Measurements from ENCODE around the gene PGP.

The PGP gene

DNA sequence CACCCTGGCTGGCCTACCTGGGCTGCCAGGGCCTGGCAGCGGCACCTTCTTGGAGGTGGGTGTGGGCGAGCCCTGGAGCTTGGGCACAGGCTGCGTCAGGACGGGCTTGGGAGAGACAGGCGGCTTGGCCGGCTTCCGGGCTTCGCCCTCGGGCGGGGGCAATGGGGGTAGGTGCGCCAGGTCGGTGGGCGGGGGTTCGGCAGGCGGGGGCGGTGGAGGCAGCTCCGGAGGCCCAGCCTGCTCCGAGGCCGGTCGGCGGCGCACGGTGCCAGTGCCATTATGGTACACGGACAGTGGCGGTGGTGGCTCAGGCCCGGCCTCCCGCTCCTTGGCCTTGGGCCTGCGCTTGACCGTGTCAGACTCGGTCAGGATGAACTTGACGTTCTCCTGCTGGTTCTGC is 35.1 kb downstream of the PGP start:
- no peak for DNase-seq

DNA sequence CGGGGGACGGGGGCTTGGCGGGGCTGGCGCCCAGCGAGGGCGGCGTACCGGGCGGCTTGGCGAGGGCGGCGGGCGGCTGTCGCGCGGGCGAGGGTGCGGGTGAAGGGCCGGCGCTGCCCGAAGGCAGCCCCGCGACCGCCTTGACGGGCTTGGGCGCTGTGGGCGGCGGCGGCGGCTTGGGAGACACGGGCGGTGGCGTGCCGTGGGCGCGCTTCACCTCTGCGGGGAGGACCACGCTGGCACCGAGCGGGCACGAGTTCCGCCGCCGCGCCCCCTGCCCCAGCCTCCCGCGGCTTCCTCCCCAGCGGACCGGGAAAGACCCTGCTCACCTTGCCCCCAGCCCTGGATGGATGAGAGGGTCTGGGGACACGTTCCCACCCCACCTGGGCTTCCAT is 35.5 kb downstream of the PGP start:
- DNase-seq = no peak

DNA sequence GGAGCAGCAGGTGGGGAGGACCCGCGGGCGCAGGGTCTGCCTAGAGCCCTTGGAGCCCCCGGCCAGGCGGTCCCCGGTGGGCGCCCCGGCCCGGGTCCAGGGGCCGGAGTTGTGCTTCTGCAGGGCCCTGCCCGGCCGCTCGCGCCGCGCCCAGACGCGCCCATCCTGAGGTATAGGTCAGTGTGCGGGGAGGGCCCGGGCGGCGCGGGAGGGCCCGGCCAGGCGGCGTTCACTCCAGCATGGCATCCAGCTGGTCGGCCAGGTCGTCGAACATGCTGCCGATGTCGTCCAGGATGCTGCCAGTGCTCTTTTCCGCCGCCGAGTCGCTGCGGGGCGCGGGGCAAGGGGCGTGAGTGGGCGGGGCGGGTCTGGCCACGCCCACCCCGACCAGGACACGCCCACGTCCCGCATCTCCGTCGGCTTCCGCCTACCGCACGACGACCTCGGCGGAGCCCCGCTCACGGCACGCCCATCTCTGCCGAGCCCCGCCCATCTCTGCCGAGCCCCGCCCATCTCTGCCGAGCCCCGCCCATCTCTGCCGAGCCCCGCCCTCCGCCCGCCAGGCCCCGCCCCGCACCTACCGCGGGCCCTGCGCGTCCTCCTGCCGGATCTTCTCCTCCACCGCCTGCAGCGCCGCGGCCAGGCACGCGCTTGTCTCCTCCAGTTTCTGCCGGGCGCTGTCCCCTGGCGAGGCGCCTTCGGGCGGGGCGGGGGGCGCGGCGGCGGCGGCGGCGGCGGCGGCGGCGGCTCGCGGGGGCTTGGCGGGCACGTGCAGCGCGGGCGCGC is 36.1 kb downstream of the PGP start:
- no peak for DNase-seq

DNA sequence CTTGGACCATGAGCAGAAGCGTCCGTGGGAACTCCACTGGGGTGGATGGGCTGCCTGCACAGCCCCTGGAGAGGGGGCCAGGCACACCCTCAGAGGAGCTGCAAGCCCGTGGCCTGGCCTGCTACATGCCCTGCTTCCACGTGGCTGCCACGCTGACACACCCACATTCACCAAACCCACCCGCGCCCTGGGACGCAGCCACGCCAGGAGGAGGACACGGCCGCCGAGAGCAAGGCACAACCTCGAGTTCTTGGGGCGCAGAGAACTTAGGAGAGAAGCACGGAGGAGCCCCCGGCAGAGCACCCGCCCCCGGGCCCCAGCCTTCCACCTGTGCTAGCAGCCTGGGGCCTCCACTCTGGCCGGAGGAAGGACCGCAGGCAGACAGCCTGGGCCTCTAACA is 37.1 kb downstream of the PGP start:
- no peak for DNase-seq

DNA sequence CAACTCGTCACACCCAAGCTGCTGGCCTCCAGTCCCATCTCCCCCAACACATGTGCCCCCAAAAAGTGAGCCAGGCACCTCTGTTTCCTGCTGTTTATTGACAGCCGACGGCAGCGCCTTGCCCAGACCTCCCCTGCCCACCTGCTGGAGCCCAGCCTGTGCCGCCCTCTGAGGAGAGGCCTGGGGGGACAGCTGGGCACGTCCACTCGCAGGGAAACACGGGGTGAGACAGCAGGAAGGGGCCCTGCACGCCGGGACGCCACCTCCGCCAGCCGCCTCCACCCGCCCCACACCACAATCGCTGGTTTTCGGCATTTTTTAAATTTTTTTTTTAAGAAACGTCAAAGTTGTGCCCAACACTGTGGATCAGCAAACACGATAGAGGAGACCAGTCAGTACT is 37.5 kb downstream of the PGP start:
- no peak for DNase-seq

DNA sequence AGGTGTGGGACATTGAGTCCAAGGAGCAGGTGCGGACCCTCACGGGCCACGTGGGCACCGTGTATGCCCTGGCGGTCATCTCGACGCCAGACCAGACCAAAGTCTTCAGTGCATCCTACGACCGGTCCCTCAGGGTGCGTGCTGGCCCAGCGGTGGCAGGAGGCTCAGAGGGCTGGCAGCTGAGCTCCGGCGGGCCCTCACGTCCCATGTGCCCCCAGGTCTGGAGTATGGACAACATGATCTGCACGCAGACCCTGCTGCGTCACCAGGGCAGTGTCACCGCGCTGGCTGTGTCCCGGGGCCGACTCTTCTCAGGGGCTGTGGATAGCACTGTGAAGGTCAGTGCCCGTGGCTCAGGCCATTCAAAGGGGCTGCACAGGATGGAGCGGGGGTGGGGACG is 38.6 kb downstream of the PGP start:
- DNase-seq = no peak

DNA sequence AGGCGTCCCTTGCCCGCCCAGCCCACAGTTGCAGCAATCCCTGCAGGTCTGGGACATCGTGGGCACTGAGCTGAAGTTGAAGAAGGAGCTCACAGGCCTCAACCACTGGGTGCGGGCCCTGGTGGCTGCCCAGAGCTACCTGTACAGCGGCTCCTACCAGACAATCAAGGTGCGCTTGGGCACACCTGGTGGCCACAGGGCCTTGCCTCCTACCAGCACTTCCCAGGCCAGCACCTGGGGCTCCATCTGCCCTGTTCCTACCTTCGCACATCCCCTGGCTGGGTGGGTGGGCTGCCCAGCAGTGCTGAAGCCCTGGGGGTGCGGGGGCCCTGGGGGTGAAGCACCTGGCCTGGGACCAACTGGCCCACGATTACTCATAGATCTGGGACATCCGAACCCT is 39.2 kb downstream of the PGP start:
- no peak for DNase-seq

DNA sequence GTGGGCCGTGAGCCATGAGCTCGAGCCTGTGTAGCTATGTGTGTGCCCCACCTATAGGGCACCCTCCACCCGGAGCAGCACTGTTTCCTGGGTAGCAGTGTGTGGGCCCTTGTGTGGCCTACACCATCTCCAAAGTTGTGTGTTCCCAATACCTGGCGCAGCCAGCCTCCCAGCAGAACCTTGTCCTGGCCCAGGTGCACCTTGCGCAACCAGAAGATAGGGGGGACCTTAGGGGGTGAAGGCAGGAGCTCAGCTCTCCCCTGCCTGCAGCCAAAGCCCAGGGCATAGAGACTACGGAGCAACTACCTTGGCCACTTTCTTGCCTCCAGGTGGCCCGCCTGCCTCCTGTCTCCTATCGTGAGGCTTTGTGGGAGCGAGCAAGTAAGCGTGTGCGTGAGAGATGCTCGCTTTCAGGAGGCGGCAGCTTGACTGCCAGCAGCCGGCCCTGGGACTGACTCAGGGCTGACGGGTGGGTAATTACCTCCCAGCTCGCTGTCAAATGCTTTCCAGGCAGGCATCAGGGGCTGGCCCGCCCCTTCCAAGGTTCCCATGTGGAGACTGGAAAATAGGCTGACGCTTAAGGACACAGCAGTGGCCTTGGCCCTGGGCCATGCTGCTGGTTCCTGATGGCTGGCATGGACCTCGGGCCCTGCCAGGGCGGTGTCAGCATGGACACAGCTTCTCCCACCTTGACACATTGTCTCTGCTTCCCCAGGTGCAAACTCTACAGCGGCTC is 40.1 kb downstream of the PGP start:
- no peak for DNase-seq

DNA sequence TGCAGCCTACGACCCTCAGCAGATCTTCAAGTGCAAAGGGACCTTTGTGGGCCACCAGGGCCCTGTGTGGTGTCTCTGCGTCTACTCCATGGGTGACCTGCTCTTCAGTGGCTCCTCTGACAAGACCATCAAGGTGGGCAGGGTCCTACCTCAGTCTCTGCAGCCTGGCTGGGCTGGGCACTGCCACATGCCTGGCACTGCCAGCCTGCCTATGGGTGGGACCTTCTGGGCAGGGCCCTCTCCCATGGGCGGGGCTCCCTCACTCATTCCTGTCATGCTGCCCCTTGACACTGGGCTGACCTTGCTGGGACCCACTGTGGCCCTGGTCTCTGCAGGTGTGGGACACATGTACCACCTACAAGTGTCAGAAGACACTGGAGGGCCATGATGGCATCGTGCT is 40.7 kb downstream of the PGP start:
- no peak for DNase-seq

DNA sequence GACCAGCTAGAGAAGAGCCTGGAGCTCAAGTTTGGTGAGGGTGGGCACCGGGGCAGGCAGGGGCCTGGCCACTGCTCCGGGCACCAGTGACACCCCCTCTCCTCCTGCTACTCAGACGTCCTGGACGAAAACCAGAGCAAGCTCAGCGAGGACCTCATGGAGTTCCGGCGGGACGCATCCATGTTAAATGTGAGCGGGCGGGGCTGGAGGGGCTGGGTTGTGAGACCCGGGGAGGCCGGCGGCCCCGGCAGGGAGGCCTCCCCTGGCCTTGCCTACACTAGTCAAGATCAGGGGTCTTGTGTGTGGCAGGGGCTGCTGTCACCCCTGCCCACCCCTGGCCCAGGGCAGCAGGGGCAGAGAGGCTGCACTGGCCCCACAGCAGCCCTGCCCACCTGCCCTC is 41.3 kb downstream of the PGP start:
- no peak for DNase-seq

DNA sequence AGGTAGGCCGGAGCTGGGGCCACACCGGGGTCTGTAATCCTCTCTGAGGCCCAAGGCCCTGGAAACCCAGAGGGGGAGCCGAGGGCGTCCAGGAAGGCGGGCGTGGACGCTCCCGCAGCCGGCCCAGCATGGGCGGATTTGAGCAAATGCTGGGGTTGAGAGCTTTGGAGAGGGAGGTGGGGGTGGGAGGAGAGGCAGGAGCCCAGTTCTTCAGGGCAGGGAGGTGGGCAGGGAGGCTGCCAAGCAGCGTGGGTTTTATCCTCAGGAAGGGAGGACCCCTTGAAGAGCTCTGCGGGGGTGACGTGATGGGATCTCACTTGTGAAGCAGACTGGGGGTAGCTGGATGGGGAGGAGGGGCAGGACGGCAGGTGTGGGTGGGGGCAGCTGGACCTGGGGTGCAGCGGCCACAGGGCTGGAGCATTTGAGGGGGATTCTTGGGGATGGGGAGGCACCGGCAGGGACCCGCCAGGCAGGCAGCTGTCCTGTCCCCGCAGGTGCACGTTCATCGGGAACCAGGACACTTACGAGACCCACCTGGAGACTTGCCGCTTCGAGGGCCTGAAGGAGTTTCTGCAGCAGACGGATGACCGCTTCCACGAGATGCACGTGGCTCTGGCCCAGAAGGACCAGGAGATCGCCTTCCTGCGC is 41.8 kb downstream of the PGP start:
- no peak for DNase-seq

DNA sequence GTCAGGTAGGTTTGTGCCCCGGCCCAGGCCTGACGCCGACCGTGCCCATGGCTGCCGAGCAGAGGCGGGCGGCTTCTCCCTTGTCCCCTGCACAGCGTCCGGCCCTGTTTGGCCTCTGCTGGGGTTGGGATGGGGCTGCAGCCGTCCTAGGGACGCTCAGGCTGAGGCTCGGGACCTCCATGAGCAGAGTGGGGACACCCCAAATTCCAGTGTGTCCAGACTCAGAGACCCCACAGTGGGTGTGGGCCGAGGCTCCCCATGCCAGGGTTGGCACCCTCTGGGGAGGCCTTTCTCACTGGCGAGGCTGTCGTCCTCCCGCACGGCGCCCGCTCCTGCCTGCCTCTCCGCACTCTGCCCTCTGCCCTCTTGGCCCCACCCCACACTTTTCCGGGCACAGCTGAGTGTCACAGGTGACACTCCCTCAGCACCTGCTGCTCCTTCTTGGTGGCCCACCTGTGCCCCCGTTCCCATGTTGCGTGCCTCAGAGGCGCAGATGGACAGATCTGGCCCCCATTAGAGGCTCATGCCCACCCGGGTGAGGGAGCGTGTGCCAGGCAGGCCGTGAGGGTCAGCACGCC is 43.0 kb downstream of the PGP start:
- no peak for DNase-seq

DNA sequence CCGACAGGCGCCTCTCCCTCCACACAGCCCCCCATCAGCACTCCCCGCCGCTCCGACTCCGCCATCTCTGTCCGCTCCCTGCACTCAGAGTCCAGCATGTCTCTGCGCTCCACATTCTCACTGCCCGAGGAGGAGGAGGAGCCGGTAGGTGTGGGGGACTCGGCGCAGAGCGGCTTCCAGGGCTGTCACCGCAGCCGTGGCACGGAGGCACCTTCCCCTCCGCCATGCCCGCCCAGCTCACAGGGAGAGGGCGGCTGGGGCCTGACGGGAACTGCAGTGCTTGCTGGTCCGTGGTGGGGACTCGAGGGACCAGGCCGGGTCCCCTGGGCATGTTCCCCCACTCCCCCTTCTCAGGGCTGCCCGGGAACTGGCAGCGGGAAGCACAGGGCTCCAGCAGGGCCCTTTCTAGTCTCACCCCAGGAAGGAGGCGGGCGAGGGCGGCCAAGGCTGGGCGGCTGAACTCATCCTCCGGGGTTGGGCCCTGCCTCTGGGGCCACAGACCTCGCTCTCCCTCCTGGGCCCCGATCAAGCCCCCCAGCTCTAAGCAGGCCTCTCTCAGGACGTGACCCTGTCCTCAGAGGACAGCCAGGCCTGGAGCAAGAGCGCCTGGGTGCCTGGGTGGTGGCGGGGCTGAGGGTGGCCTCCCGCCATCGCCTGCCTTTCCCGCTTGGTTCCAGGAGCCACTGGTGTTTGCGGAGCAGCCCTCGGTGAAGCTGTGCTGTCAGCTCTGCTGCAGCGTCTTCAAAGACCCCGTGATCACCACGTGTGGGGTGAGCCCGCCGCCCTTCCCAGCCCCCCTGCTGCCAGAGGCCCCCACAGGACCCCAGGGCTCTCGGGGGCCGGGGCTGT is 43.8 kb downstream of the PGP start:
- DNase-seq = no peak

DNA sequence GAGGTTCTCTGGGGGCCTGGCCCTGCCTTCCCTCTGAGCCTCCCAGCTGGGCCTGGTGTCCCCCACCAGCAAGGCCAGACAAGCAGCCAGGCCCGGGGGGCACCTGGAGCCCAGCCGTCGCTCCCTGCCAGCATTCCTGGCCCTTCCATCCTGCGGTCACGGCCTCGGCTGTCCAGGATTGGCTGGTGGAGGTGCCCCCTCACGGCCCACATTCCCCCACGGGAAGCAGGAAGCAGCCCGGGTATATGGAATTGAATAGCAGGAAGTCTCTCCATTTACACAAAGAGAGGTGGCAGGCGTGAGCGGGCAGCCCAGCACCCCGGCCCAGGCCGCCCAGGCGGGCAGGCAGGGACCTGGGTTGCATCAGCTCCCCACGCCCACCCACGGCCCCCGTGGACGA is 44.6 kb downstream of the PGP start:
- DNase-seq = no peak

DNA sequence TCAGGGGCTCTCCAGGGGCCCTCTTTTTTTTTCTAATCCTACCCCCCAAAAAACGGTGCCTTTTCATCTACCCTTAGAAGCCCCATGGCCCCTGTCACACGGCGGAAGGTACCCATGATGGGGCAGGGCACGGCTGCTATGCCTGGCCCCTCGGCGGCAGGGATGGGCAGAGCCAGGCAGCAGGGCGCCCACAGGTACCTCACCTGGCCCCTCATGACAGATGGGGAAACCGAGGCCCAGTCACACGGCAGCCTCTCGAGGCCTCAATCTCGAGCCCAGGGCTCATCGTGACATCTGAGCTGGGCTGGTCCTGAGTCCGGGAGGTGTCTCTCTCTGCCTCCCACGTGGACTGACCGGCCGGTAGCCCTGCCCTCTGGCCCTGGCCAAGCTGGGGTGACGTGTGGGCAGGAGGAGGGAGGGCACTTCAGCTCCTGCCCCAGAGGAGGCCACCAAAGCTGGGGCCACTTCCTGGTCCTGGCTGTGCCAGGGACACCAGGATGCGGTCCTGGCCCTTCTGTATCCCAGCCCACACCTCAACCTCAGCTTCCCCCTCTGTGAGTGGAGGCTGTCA is 47.5 kb downstream of the PGP start:
- DNase-seq = no peak

DNA sequence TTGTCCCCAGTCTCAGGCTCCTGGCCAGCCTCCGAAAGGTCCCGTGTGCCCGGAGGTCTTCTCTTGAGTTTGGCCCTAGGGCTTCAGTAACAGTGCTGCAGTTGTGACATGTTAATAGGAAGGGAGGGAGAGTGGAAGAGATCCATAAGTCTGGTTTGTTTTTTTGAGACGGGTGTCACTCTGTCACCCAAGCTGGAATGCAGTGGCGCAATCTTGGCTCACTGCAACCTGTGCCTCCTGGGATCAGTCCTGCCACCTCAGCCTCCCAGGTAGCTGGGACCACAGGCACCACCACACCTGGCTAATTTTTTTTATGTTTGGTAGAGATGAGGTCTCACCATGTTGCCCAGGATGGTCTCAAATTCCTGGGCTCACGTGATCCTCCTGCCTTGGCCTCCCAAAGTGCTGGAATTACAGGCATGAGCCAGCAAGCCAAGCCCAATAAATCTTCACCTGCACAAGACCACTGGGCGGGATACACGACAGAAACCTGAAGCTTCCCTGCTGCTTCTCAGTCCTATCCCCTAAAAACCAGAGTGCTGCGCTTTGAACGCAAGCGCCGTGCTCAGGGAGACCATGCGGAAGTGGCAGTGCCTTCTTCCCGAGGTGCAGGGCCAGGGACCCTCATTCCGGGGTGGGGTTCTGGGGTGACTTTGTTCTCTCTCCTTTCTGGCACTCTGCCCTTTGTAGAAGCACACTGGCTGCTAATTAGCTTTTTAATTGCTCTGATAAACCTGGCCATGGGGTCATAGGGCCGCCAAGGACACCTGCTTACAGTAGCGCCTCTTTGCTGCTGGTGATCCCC is 48.2 kb downstream of the PGP start:
- no peak for DNase-seq

DNA sequence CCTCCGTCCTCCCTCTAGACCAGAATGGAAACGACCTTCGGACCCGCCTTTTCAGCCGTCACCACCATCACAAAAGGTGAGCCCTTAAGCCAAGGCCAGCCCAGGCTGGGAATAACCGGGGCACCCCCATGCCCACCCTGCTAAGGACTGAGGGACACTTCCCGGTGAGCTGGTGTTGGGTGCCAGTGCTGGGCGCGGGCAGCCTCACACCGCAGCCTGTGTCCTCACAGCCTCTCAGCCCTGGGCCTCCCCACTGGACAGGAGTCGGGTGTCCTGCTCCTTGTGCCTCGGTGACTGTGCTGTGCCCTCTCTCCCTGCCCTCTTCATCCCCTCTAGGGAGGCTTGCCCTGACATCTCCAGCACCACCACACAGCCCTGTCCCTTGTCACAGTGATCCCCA is 48.8 kb downstream of the PGP start:
- DNase-seq = no peak

DNA sequence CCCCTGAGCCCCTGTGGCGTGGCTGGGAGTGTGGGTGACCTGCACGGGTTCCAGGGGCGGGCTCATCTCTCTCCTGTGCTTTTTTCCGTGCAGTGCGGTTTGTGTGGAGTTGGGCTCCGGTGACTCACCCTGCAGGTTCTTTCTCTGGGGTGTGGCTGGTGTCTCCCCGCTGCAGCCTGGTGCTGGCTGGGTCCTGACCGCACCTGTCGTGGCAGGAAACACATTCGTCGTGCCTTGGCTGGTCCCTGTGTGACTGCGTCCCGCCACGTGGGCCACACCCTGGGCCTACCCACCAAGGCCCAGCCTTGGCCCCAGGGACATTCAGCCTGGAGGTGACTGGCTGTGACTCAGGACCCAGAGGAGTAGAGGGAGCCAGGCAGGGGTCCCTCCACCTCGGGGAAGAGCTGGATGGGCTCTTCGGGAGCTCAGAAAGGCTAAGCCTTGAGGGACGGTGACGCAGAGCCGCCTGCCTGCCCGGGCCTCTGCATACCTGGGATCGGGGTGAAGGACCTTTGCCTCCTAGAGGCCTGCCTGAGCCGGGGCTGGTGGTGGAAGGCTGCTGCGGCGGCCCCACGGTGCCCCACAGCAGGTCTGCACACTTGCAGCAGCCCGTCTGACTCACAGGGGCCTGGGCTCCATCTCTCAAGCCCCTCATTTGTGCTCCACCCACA is 51.3 kb downstream of the PGP start:
- no peak for DNase-seq

DNA sequence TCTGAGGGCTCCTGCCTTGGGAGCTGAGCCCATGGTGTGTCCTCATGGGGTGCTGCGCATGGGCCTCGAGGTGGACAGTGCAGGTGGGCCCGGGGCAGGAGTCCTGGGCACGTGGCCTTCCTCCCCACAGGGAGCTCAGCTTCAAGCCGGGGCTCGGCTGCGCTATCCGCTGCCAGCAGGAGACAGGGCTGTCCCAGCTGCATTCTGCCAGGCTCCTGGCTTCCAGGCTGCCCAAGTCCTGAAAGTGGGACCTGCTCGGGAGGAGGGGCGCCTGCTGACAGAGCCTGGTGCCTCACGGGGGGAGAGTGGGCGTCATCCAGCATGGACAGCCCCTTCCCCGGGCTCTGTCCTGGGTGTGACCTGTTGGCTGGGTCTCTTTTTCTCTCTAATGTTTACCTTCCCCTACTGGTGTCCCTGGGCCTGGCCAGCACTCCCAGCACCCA is 51.9 kb downstream of the PGP start:
- no peak for DNase-seq

DNA sequence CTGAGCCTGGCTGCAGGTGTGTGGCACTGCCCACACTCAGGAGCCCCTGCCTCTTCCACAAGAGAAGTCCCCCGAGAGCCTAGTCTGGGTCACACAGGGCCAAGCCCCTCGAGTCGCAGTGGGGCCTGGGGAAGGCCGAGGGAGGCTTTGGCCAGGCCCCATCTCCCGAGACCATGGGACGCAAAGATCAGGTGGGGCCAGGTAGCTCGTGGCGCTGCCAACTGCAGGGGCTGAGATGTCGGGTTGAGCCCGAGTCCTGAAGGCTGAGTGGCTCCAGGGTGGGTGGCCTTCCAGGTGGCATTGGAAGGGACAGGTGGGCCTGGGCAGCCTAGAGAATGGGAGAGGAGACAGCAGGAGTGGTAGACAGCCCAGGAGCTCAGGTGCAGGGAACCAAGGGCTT is 52.7 kb downstream of the PGP start:
- DNase-seq = no peak
